ENCODE data around the gene AIF1L.

DNA sequence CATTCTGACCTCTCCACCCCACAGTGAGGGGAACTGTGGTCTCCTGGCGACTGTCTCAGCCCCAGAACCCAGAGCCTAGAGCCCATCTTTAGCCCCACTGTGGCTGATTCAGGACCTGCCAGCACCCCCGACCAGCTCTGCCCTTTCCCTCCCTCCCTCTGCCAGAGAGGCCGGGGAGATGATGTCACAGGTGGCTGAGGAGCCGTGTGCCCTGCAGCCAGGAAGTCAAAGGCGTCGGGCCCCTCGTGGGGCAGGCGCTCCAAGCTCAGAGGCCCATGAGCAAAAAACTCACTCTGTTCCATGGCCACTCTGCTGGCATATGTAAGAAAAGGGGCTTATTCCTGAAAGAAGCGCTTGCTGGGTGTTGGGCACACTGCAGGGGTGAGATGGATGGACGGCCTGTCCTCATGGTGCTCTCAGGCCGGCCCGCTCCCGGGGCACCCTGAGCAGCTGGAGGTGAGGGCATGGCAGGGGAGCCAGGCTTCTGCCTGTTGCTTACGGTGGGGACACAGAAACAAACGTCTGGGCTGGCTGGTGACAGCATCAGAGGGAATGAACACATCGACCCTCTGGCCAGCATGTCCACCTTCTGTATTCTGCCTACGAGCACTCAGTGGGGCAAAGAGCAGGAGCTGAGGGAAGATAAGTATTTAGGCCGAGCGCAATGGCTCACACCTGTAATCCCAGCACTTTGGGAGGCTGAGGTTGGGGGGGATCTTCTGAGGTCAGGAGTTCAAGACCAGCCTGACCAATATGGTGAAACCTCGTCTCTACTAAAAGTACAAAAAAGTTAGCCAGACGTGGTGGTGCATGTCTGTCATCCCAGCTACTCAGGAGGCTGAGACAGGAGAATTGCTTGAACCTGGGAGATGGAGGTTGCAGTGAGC, 46.3 kb upstream of the AIF1L start:
- TF ChIP-seq, protein P1, sequence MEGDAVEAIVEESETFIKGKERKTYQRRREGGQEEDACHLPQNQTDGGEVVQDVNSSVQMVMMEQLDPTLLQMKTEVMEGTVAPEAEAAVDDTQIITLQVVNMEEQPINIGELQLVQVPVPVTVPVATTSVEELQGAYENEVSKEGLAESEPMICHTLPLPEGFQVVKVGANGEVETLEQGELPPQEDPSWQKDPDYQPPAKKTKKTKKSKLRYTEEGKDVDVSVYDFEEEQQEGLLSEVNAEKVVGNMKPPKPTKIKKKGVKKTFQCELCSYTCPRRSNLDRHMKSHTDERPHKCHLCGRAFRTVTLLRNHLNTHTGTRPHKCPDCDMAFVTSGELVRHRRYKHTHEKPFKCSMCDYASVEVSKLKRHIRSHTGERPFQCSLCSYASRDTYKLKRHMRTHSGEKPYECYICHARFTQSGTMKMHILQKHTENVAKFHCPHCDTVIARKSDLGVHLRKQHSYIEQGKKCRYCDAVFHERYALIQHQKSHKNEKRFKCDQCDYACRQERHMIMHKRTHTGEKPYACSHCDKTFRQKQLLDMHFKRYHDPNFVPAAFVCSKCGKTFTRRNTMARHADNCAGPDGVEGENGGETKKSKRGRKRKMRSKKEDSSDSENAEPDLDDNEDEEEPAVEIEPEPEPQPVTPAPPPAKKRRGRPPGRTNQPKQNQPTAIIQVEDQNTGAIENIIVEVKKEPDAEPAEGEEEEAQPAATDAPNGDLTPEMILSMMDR (IDR thresholded peaks at IDR 0.05), result no peak
- no peak for TF ChIP-seq EP300 (IDR thresholded peaks at IDR 0.05)
